ENCODE measurements around the gene PHIP.

DNA sequence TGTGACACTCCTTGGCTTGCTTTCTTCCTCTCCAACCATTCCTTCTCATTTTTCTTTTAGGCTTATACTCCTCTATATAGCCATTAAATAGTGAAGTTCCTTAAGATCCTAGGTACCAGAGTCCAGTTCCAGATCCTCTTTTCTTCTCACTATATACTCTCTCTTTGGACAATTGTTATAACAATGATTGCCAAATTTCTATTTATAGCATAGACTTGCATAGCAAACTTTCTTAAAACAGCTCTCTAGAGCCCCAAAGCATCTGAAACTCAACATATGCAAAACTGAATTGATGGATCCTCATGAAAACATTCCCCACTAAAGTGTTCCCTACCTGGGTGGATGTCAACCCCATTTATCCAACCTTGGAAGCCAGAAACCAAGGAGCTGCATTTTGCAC, 13.4 kb downstream of the PHIP start:
- TF ChIP-seq, protein P1, sequence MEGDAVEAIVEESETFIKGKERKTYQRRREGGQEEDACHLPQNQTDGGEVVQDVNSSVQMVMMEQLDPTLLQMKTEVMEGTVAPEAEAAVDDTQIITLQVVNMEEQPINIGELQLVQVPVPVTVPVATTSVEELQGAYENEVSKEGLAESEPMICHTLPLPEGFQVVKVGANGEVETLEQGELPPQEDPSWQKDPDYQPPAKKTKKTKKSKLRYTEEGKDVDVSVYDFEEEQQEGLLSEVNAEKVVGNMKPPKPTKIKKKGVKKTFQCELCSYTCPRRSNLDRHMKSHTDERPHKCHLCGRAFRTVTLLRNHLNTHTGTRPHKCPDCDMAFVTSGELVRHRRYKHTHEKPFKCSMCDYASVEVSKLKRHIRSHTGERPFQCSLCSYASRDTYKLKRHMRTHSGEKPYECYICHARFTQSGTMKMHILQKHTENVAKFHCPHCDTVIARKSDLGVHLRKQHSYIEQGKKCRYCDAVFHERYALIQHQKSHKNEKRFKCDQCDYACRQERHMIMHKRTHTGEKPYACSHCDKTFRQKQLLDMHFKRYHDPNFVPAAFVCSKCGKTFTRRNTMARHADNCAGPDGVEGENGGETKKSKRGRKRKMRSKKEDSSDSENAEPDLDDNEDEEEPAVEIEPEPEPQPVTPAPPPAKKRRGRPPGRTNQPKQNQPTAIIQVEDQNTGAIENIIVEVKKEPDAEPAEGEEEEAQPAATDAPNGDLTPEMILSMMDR (IDR thresholded peaks at IDR 0.05) = no peak
- no peak for TF ChIP-seq POLR2A (IDR thresholded peaks at IDR 0.05)

Data from body of pancreas (tissue), 4 donors.